ENCODE data around the gene APOM. TPM values are rescaled to one million over a fixed set of nuclear protein-coding genes. Genes with fewer than 3 reads are reported as not detected.

The APOM gene
- total RNA-seq, 1 donor from 2014 or later: not detected

DNA sequence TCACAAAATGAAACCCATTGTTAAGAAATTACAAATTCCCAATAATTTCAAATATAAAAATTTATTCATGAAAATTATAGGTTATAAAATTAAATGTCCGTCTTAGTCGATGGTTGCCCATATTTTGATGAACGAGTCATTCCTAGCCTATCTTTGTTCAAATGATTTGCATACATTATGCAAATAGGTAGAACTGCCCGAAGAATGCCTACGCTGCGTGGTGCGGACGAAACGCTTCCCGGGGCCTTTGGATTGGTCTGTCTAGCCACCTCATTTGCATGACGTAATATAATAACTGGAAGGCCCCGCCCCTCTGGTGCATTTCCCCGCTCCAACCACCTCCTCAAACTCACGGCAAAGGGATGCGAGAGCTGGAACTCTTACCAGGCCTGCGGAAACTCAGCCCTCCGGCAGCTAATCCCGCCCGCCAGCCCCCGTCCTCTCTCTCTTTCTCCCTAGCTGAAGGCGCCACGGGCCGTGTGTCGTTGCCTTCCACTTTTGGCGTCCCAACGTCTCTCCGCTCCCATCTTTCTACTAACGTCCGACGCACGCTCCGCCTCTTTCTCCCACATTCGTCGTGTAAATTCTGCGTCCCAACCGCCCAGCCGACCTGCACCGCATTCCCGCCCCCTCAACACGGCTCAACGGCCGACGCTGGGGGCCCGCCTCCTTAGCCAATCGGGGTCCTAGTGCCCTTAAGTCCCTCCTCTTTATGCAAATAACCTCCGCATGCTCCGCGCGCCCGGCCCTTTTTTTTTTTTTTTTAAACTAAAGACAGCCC is 35.7 kb upstream of the APOM start:
- peak; percentile 98 to 100 for DNase-seq (ENCODE audit: extremely low spot score in 2 of 2)
- TF ChIP-seq POLR2AphosphoS5 (IDR thresholded peaks at IDR 0.05; ENCODE audit: insufficient read depth in 1 of 2, low read depth in 1 of 2) (peak; percentile 82 to 98), POLR2A (IDR thresholded peaks at IDR 0.05) (peak; percentile 83 to 90)
- TF ChIP-seq, protein P1, sequence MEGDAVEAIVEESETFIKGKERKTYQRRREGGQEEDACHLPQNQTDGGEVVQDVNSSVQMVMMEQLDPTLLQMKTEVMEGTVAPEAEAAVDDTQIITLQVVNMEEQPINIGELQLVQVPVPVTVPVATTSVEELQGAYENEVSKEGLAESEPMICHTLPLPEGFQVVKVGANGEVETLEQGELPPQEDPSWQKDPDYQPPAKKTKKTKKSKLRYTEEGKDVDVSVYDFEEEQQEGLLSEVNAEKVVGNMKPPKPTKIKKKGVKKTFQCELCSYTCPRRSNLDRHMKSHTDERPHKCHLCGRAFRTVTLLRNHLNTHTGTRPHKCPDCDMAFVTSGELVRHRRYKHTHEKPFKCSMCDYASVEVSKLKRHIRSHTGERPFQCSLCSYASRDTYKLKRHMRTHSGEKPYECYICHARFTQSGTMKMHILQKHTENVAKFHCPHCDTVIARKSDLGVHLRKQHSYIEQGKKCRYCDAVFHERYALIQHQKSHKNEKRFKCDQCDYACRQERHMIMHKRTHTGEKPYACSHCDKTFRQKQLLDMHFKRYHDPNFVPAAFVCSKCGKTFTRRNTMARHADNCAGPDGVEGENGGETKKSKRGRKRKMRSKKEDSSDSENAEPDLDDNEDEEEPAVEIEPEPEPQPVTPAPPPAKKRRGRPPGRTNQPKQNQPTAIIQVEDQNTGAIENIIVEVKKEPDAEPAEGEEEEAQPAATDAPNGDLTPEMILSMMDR (IDR thresholded peaks at IDR 0.05): no peak
- Histone ChIP-seq H3K36me3 (peaks cover 0 to 18% of the 10 kb centered on the region in 2 donors), H3K4me1 (peaks cover 18% of the 10 kb centered on the region), H3K9me3 (no peaks in the 10 kb centered on the region), H3K4me3 (peak overlapping the region; percentile 51 to 55), H3K27ac (peak overlapping the region; percentile 95), H3K27me3 (no peaks in the 10 kb centered on the region)
- intact Hi-C loops (cut with DNase I): no loop called here

DNA sequence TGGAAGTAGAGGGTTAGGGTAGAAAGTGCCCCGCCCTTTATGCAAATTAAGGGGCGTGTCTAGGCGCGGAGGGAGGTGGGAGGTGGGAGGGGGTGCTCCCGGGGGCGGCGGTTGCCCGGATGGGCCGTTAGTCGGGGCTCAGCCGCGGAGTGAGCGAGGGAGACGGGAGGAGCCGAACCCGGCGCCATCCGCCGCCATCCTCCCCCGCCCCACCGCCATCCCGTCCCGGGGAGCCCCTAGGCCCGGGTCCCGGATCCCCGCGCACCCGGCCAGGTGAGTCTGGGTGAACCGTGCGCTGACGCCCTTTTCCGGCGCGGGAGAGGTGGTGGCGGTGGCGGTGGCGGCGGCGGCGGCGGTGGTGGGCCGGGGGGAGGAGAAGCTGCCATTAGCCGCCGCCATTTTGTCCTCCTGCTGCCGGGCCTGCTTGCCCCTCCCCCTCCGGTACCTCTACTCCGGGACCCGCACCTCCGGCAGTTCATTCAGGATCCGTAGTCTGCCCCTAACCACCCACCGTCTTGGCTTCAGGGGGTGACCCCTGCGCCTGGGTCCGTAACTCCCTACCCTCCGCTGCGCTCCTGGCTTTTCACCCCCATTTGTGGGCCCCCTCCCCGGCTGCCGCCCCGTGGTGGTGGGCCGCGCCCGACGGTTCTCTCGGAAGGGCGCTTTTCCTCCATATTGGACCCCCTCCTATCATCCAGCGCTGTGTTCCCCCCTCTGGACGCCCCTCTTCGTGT is 34.9 kb upstream of the APOM start, which contains the start of gene PRRC2A:
PRRC2A (plus strand) TSS at position 130 of the 734 bp plus-strand sequence. CDS start 2,075 bp downstream, outside the sequence.
- TF ChIP-seq POLR2AphosphoS5 (IDR thresholded peaks at IDR 0.05; ENCODE audit: insufficient read depth in 1 of 2, low read depth in 1 of 2) (peak in 1 of 2 donors; percentile 73), POLR2A (IDR thresholded peaks at IDR 0.05) (peak in 1 of 2 donors; percentile 74)
- TF ChIP-seq, protein P1 (IDR thresholded peaks at IDR 0.05): no peak
- Histone ChIP-seq H3K36me3 (peaks cover 0 to 26% of the 10 kb centered on the region in 2 donors), H3K4me3 (peak within 1 kb of the TSS; percentile 55 to 59), H3K9me3 (no peaks in the 10 kb centered on the region), H3K27ac (peak within 1 kb of the TSS; percentile 95), H3K27me3 (no peaks in the 10 kb centered on the region), H3K4me1 (peaks cover 18% of the 10 kb centered on the region)
- DNase-seq (ENCODE audit: extremely low spot score in 2 of 2): peak in 1 of 2 donors; percentile 92
- intact Hi-C loops (cut with DNase I): no loop called here

DNA sequence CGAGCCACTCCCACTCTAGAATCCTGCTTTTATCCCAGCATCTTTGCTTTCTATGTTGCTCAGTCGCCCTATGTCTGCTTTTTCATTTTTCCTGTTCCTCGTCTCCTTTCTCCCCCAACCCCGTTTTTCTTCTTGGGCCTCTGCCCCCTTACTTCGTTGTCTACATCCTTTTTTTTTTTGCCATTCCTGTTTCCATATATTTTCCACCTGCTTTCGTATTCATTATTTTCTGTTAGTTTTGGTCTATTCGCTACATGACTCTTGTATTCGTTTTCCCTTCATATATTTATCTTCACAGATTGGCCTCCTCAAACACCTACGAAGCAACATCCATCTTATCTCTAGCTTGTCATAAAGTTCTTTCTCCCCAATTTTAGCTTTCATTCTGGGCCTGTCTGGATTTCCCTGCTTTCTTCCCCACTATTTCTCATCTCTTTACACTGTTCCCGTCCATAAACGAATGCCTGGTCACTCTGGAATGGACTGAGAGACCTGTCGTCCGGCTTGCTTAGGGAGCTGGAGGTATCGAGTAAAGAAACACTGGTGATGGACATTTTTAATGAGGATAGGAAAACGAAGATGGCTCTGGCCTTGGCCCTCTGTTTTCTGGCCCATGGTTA is 34.3 kb upstream of the APOM start:
- DNase-seq (ENCODE audit: extremely low spot score in 2 of 2): no peak
- H3K4me3 ChIP-seq: peak overlapping the region; percentile 55 to 59
- H3K9me3 ChIP-seq: no peaks in the 10 kb centered on the region
- peaks cover 18% of the 10 kb centered on the region for H3K4me1 ChIP-seq
- intact Hi-C loops (cut with DNase I): no loop called here
- peaks cover 0 to 33% of the 10 kb centered on the region in 2 donors for H3K36me3 ChIP-seq
- peak overlapping the region; percentile 95 for H3K27ac ChIP-seq
- TF ChIP-seq, protein P1 (IDR thresholded peaks at IDR 0.05): no peak
- TF ChIP-seq POLR2AphosphoS5 (IDR thresholded peaks at IDR 0.05; ENCODE audit: insufficient read depth in 1 of 2, low read depth in 1 of 2): no peak
- no peak for TF ChIP-seq POLR2A (IDR thresholded peaks at IDR 0.05)
- H3K27me3 ChIP-seq: no peaks in the 10 kb centered on the region

DNA sequence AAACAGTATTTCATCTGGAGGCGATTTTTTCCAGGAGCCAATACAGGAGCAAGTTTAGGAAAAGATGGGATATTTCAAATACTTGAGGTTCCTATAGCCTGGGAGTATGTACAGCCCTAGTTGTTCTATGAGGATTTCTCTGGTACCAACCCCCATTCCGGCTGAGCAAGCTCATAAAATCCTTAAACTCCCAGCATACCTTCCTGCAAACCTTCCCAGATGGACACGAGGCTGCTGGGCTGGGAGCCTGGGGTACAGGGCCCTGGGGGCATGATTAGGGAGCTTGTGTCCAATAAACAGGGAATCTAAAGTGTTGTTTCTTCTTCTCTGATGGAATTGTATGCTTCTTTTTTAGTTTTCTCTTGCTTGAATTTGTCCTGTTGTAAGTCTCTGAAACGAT is 33.7 kb upstream of the APOM start:
- intact Hi-C loops (cut with DNase I): no loop called here
- TF ChIP-seq POLR2A (IDR thresholded peaks at IDR 0.05): no peak
- TF ChIP-seq, protein P1 (IDR thresholded peaks at IDR 0.05): no peak
- TF ChIP-seq POLR2AphosphoS5 (IDR thresholded peaks at IDR 0.05; ENCODE audit: insufficient read depth in 1 of 2, low read depth in 1 of 2): peak in 1 of 2 donors; percentile 43
- peaks cover 0 to 38% of the 10 kb centered on the region in 2 donors for H3K36me3 ChIP-seq
- H3K27me3 ChIP-seq: no peaks in the 10 kb centered on the region
- no peak for DNase-seq (ENCODE audit: extremely low spot score in 2 of 2)
- H3K4me1 ChIP-seq: peaks cover 18% of the 10 kb centered on the region
- H3K9me3 ChIP-seq: no peaks in the 10 kb centered on the region
- H3K4me3 ChIP-seq: peak overlapping the region; percentile 55 to 59
- H3K27ac ChIP-seq: peak overlapping the region; percentile 95
